Activated naive CD8-positive, alpha-beta T cell (primary cell): Measurements from ENCODE around the gene SLIT1.

Source experiments
- H3K27ac Mint-ChIP-seq: one replicate; pipeline ENCODE4 v1.8.0; 2021; ENCODE audit warnings: mixed read lengths
- H3K27me3 Mint-ChIP-seq: one replicate; pipeline ENCODE4 v1.8.0; 2021; ENCODE audit warnings: mixed read lengths
- H3K36me3 Mint-ChIP-seq: one replicate; pipeline ENCODE4 v1.8.0; 2021; ENCODE audit warnings: mixed read lengths
- H3K4me1 Mint-ChIP-seq: one replicate; pipeline ENCODE4 v1.8.0; 2021; ENCODE audit warnings: low read depth, mixed read lengths
- H3K4me3 Mint-ChIP-seq: one replicate; pipeline ENCODE4 v1.8.0; 2021; ENCODE audit warnings: mild to moderate bottlenecking, mixed read lengths
- H3K9me3 Mint-ChIP-seq: one replicate; pipeline ENCODE4 v1.8.0; 2021; ENCODE audit warnings: low read depth, mixed read lengths

The SLIT1 gene

GRCh38 chr10:97169063-97169462 lies 16.7 kb downstream of the SLIT1 start:
- Mint-ChIP-seq H3K27ac (no peak overlapping the region), H3K27me3 (peaks cover 4% of the 10 kb centered on the region), H3K9me3 (no peaks in the 10 kb centered on the region), H3K4me3 (no peak overlapping the region), H3K4me1 (no peaks in the 10 kb centered on the region), H3K36me3 (no peaks in the 10 kb centered on the region)

DNA sequence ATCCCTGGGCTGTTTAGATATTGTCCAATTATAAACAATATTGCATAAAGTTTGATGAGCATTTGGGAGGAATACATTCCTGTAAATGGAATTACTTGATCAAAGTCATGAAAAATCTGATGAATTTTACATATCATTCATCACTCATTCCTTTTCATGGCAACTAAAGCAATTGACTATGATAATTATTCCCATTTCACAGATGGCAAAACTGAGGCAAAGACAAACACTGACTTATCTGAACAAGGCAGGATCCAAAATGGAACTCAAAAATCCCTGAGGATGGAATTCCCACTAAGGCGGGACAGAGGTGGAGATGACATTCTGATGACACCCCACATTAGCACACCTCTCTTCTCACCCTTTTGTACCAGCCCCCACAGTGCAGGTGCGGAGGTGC lies 17.1 kb downstream of the SLIT1 start:
- H3K4me1 Mint-ChIP-seq: no peaks in the 10 kb centered on the region
- H3K36me3 Mint-ChIP-seq: no peaks in the 10 kb centered on the region
- H3K4me3 Mint-ChIP-seq: no peak overlapping the region
- H3K27ac Mint-ChIP-seq: no peak overlapping the region
- peaks cover 4% of the 10 kb centered on the region for H3K27me3 Mint-ChIP-seq
- H3K9me3 Mint-ChIP-seq: no peaks in the 10 kb centered on the region

- Mint-ChIP-seq H3K27me3 (peaks cover 1% of the 10 kb centered on the region), H3K9me3 (no peaks in the 10 kb centered on the region), H3K27ac (no peak overlapping the region), H3K4me3 (no peak overlapping the region), H3K36me3 (no peaks in the 10 kb centered on the region), H3K4me1 (no peaks in the 10 kb centered on the region)
Observed at GRCh38 chr10:97165499-97165898, 20.3 kb downstream of the SLIT1 start.

GRCh38 chr10:97163781-97164501 lies 21.8 kb downstream of the SLIT1 start:
- Mint-ChIP-seq H3K4me1 (no peaks in the 10 kb centered on the region), H3K27ac (no peak overlapping the region), H3K36me3 (no peaks in the 10 kb centered on the region), H3K9me3 (no peaks in the 10 kb centered on the region), H3K4me3 (no peak overlapping the region), H3K27me3 (no peaks in the 10 kb centered on the region)

DNA sequence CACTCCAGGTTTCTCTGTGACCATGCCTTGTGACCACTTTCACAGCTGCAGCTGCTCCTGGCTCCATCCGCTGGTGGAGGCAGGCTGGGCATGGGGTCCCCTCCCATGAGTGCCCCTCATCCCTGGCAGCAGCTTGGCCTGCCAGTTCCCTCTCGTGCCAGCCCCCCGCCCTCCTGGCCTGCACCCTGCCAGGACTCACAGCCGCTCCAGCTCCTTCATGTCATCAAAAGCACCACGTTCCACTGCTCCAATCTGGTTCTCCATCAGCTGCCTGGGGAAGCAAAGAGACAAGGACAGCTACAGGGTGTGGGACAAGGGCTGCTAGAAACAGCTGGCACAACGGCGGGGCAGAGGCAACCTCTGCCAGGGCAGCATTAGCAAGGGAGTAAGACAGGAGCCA lies 22.6 kb downstream of the SLIT1 start:
- H3K4me3 Mint-ChIP-seq: no peak overlapping the region
- no peaks in the 10 kb centered on the region for H3K36me3 Mint-ChIP-seq
- no peak overlapping the region for H3K27ac Mint-ChIP-seq
- H3K9me3 Mint-ChIP-seq: no peaks in the 10 kb centered on the region
- H3K27me3 Mint-ChIP-seq: no peaks in the 10 kb centered on the region
- H3K4me1 Mint-ChIP-seq: no peaks in the 10 kb centered on the region

DNA sequence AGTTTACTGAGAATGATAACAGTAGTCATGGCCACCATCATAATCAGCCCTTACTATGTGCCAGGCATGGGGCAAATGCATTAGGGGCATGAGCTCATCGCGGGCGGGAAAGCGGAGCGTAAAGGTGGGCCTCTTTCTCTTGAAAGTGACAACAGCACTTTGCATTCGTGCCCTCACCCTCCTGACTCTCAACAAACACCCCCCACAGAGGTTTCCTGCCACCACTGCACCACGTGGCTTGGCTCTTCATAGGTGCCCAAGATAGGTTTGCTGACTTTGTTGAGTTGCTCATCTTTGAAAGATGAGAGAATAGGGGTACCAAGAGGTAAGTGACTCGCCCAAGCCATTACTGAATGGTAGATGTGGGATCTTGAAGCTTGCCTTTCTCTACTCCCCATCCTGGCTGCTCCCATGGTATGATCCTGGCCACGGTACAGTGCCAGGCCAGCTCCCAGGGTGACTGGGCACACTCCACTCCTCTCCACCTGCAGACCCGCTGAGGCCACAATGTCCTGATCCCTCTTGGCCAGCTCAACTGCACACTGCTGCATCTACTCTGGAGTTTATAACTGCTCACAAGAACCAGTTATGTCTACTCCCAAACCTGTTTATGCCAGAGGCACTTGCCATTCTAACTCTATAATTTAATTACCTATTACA lies 26.0 kb downstream of the SLIT1 start:
- no peak overlapping the region for H3K27ac Mint-ChIP-seq
- no peaks in the 10 kb centered on the region for H3K9me3 Mint-ChIP-seq
- no peak overlapping the region for H3K4me3 Mint-ChIP-seq
- H3K4me1 Mint-ChIP-seq: no peaks in the 10 kb centered on the region
- H3K36me3 Mint-ChIP-seq: no peaks in the 10 kb centered on the region
- no peaks in the 10 kb centered on the region for H3K27me3 Mint-ChIP-seq

DNA sequence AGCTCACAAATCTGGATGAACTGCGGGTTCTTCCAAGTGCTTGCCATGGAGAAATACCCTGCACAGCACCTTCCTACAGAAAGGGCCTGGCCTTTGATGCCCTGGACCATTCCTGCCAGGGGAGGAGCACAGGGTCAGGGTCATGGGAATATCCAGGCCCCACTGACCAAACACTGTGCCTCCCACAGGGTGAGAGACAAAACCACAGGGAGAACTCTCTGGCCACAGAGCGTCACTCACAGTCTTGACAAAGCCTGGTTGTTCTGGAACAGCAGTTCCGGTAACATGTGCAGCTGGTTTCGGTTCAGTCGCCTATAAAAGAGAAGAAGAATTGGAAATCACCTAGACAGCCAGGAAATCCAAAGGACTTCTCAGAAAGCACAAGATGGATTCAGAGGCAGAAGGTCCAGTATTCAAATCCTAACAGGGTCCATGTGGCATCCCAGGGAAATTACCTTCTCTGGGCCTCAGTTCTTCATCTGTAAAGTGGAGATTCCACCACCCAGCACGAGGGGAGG lies 28.1 kb downstream of the SLIT1 start:
- H3K4me1 Mint-ChIP-seq: no peaks in the 10 kb centered on the region
- H3K36me3 Mint-ChIP-seq: no peaks in the 10 kb centered on the region
- H3K27me3 Mint-ChIP-seq: no peaks in the 10 kb centered on the region
- no peak overlapping the region for H3K27ac Mint-ChIP-seq
- no peak overlapping the region for H3K4me3 Mint-ChIP-seq
- H3K9me3 Mint-ChIP-seq: no peaks in the 10 kb centered on the region

DNA sequence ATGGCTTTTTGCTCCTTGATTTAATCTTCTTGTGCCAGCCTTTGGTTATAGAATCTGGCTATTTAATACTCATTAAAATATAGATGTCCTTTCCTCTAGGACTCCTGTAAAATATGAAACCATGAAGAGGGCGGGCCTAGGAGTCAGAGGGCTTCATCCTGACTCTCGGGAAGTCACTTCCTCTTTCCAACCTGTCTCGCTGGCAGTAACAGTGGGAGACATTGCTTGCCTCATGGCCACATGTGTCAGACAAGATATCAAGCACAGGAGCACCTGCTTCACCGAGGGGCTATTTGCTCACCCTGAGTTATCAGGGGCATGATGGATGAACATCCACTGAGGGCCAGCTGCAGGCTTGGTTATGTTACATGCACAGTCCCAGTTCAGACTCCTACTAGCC lies 31.0 kb downstream of the SLIT1 start:
- Mint-ChIP-seq H3K9me3 (no peaks in the 10 kb centered on the region), H3K4me1 (no peaks in the 10 kb centered on the region), H3K27me3 (no peaks in the 10 kb centered on the region), H3K36me3 (no peaks in the 10 kb centered on the region), H3K27ac (no peak overlapping the region), H3K4me3 (no peak overlapping the region)

DNA sequence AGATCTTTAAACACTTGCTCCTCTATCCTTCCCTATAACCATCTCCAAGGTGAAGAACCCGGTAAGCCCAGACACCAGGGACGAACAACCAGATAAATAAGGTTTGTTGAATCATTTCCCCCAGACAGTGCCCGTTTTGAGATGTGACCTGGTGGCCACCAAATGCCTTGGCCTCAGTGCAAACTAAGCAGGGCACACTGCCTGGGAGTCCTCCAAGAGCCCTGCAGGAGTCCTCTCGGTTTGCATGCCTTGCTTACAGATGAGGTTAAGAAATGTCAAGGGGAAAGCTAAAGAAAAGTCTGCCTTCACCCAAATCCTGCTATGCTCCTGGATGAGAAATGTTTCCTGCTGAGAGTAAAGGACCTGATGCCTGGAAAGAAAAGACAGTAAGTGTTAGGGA lies 31.6 kb downstream of the SLIT1 start:
- Mint-ChIP-seq H3K27ac (no peak overlapping the region), H3K4me1 (no peaks in the 10 kb centered on the region), H3K27me3 (no peaks in the 10 kb centered on the region), H3K4me3 (no peak overlapping the region), H3K36me3 (no peaks in the 10 kb centered on the region), H3K9me3 (no peaks in the 10 kb centered on the region)

DNA sequence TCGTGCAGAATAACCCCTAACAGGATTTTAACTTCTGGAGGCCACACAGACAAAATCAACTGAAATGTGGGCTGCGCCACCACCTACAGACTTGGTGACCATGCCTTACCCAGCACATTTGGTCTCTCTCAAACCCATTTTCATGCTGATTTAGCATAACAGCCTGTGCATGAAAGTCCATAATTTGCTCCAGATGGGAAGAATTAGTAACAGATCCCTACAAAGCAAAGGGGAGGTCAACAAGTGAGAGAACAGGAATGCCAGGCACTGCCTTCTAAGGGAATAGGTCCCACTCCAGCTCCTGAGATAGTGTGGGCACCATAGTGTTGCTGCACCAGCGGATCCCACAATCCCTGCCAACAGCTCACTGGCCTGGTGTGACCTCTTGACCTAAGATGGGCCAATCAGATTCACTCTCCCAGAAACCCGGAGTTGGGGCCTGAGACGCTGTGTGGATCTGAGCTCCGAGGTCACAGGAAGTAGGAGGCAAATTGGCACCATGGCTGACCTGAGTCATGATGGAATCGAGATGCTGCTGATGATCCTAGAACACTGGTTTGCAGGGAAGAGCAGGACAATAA lies 32.4 kb downstream of the SLIT1 start:
- no peaks in the 10 kb centered on the region for H3K27me3 Mint-ChIP-seq
- H3K4me1 Mint-ChIP-seq: no peaks in the 10 kb centered on the region
- H3K36me3 Mint-ChIP-seq: no peaks in the 10 kb centered on the region
- no peak overlapping the region for H3K4me3 Mint-ChIP-seq
- H3K9me3 Mint-ChIP-seq: no peaks in the 10 kb centered on the region
- H3K27ac Mint-ChIP-seq: no peak overlapping the region

DNA sequence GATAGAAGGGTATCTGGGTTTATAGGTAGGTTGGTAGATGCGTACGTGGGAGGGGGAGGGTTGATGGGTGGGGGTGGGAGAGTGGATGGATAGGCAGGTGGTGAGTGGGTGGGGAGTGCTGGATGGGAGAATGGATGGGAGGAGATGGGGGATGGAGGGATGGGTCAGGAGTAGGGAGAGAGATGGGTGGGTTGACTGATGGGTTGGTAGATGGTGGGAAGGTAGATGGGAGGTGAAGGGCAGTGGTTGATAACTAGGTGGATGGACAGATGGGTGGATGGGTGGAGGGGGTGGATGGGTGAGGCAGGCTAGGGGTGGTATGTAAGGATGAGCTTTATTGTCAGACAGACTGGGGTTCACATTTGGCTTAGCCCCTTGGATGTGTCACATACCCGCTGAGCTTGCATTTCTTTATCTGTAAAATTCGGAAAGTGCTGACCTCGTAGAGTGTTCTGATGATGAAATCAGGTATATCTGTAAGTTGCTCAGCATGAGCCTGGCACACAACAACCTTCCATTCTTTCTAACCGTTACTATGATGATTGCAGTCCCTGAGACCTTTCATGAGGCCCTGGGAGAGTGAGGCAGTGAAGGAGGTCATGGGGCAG lies 34.3 kb downstream of the SLIT1 start:
- H3K27ac Mint-ChIP-seq: no peak overlapping the region
- no peaks in the 10 kb centered on the region for H3K36me3 Mint-ChIP-seq
- no peaks in the 10 kb centered on the region for H3K27me3 Mint-ChIP-seq
- H3K9me3 Mint-ChIP-seq: no peaks in the 10 kb centered on the region
- H3K4me3 Mint-ChIP-seq: no peak overlapping the region
- H3K4me1 Mint-ChIP-seq: no peaks in the 10 kb centered on the region

- Mint-ChIP-seq H3K27me3 (no peaks in the 10 kb centered on the region), H3K27ac (no peak overlapping the region), H3K9me3 (no peaks in the 10 kb centered on the region), H3K4me1 (no peaks in the 10 kb centered on the region), H3K4me3 (no peak overlapping the region), H3K36me3 (no peaks in the 10 kb centered on the region)
Observed at GRCh38 chr10:97150616-97151015, 35.1 kb downstream of the SLIT1 start.

DNA sequence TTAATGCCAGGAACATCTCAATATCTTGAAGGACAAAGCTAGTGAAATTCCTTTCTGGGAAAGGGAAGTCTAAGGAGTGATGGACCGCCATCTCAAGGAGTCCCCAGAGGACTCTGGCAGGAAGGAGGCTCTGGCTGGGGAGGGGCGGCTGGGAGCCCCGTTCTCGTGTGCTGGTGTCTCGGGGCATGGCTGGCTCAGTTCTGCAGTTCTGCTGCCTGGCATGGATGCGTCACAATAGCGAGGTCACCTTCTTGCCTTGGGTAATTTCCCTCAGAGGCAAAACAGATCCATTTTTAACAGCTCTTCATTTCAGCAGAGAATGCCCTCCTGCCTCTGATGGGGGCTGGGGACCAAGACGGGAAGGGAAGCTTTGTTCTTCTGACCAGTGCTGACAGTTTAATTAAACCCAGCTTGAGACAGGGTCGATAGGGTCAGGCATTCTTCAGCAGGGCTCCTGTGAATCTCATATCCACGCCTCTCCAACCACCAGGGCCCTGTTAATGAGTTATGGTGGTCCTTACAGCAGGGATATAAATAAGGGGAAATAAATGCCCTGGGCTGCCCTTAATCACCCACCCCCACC lies 35.7 kb downstream of the SLIT1 start:
- no peaks in the 10 kb centered on the region for H3K4me1 Mint-ChIP-seq
- H3K27ac Mint-ChIP-seq: no peak overlapping the region
- H3K27me3 Mint-ChIP-seq: no peaks in the 10 kb centered on the region
- no peak overlapping the region for H3K4me3 Mint-ChIP-seq
- H3K9me3 Mint-ChIP-seq: no peaks in the 10 kb centered on the region
- H3K36me3 Mint-ChIP-seq: no peaks in the 10 kb centered on the region

- Mint-ChIP-seq H3K4me1 (no peaks in the 10 kb centered on the region), H3K4me3 (no peak overlapping the region), H3K9me3 (no peaks in the 10 kb centered on the region), H3K36me3 (no peaks in the 10 kb centered on the region), H3K27me3 (no peaks in the 10 kb centered on the region), H3K27ac (no peak overlapping the region)
Observed at GRCh38 chr10:97149079-97149531, 36.7 kb downstream of the SLIT1 start.

GRCh38 chr10:97144297-97144696 lies 41.5 kb downstream of the SLIT1 start:
- Mint-ChIP-seq H3K9me3 (no peaks in the 10 kb centered on the region), H3K27me3 (no peaks in the 10 kb centered on the region), H3K4me3 (no peak overlapping the region), H3K4me1 (no peaks in the 10 kb centered on the region), H3K36me3 (no peaks in the 10 kb centered on the region), H3K27ac (no peak overlapping the region)
